IMR-90 (cell line): ENCODE results near the gene ZNF574. TPM values are rescaled to one million over a fixed set of nuclear protein-coding genes. Genes with fewer than 3 reads are reported as not detected.
"Not testable (repeated sequence)": the region's sequence is repeated elsewhere in the genome, so short reads cannot be mapped to it uniquely, and the experiment has no call there.

ENCODE experiments used
- ATAC-seq: fragments of 200-7000 bp; cut with Tn5 transposase; 2 replicates; pipeline ENCODE4 v1.9.1; 2020; ENCODE audit warnings: low read depth, mild to moderate bottlenecking, moderate library complexity
- BruUV-seq: library from RNA; stranded (reverse); fragments of 400-500 nt; replicated peaks from 2 replicates; lab custom pipeline; 2021; lab: Mats Ljungman, UMichigan
- CTCF ChIA-PET: fragments of 300-600 bp; formaldehyde crosslinking; extraction: SDS; loops from one replicate; lab custom pipeline; 2021; ENCODE audit warnings: antibody characterized with exemption; lab: Yijun Ruan, JAX
- POLR2A ChIA-PET: fragments of 300-600 bp; sonication (Branson Sonifier 250); formaldehyde crosslinking; loops from one replicate; lab custom pipeline; 2022; ENCODE audit warnings: antibody characterized with exemption; ENCODE audit not compliant: unreplicated experiment; lab: Charles Lee
- DNase-seq: peaks from one replicate; pipeline ENCODE4 v3.0.0; 2013
- H2AFZ ChIP-seq: replicated peaks from 2 replicates; pipeline ENCODE3; 2013; ENCODE audit warnings: low read length, mild to moderate bottlenecking; ENCODE audit not compliant: poor library complexity
- H2AK5ac ChIP-seq: 2 replicates; pipeline ENCODE4 v1.6.1; 2013; ENCODE audit warnings: low read depth, low read length, inconsistent platforms
- H2AK9ac ChIP-seq: replicated peaks from 2 replicates; pipeline ENCODE3; 2013; ENCODE audit warnings: mild to moderate bottlenecking, low read depth, low read length, moderate library complexity; ENCODE audit not compliant: poor library complexity
- H2BK120ac ChIP-seq: 2 replicates; pipeline ENCODE4 v1.6.1; 2013; ENCODE audit warnings: low read depth, low read length, inconsistent platforms
- H2BK15ac ChIP-seq: 3 replicates; pipeline ENCODE4 v1.6.1; 2013; ENCODE audit warnings: low read depth, low read length, inconsistent platforms
- H2BK20ac ChIP-seq: 2 replicates; pipeline ENCODE4 v1.6.1; 2013; ENCODE audit warnings: low read depth, mild to moderate bottlenecking, inconsistent platforms, low read length, moderate library complexity
- H2BK5ac ChIP-seq: 2 replicates; pipeline ENCODE4 v1.6.1; 2013; ENCODE audit warnings: mild to moderate bottlenecking, low read depth, low read length, inconsistent platforms; ENCODE audit not compliant: poor library complexity, severe bottlenecking
- H3K14ac ChIP-seq: replicated peaks from 2 replicates; pipeline ENCODE4 v1.6.1; 2013; ENCODE audit warnings: low read depth, low read length, inconsistent platforms
- H3K18ac ChIP-seq: 2 replicates; pipeline ENCODE4 v1.6.1; 2013; ENCODE audit warnings: low read depth, low read length, control low read depth
- H3K23ac ChIP-seq: 2 replicates; pipeline ENCODE4 v1.6.1; 2013; ENCODE audit warnings: low read depth, low read length, inconsistent platforms
- H3K27ac ChIP-seq: 2 replicates; pipeline ENCODE4 v1.5.1; 2013; ENCODE audit warnings: mild to moderate bottlenecking, control low read depth, low read length; ENCODE audit not compliant: insufficient read depth
- H3K27me3 ChIP-seq: 2 replicates; pipeline ENCODE4 v1.6.1; 2013; ENCODE audit warnings: low read length; ENCODE audit not compliant: control insufficient read depth, insufficient read depth
- H3K36me3 ChIP-seq: 2 replicates; pipeline ENCODE4 v1.6.1; 2013; ENCODE audit warnings: low read length, mixed read lengths; ENCODE audit not compliant: control insufficient read depth, insufficient read depth
- H3K4ac ChIP-seq: 2 replicates; pipeline ENCODE4 v1.6.1; 2013; ENCODE audit warnings: low read depth, low read length, inconsistent platforms
- H3K4me1 ChIP-seq: 2 replicates; pipeline ENCODE4 v1.6.1; 2013; ENCODE audit warnings: low read length, mixed read lengths; ENCODE audit not compliant: control insufficient read depth, insufficient read depth
- H3K4me2 ChIP-seq: 2 replicates; pipeline ENCODE4 v1.6.1; 2013; ENCODE audit warnings: low read depth, mild to moderate bottlenecking, control low read depth, low read length, moderate library complexity
- H3K4me3 ChIP-seq: 2 replicates; pipeline ENCODE4 v1.5.1; 2013; ENCODE audit warnings: low read depth, mild to moderate bottlenecking, control low read depth, low read length, moderate library complexity; ENCODE audit not compliant: insufficient read depth
- H3K56ac ChIP-seq: 2 replicates; pipeline ENCODE4 v1.6.1; 2013; ENCODE audit warnings: low read length, inconsistent platforms; ENCODE audit not compliant: insufficient read depth; ENCODE audit errors: extremely low read depth
- H3K79me1 ChIP-seq, 2 experiments: 2 replicates each; pipeline ENCODE4 v1.6.1; 2013; ENCODE audit warnings: low read length in 2 of 2, inconsistent platforms in 1 of 2, low read depth in 1 of 2
- H3K9ac ChIP-seq: 2 replicates; pipeline ENCODE4 v1.6.1; 2013; ENCODE audit warnings: low read depth, low read length, control low read depth
- H3K9me1 ChIP-seq: 2 replicates; pipeline ENCODE4 v1.6.1; 2013; ENCODE audit warnings: low read length, inconsistent platforms; ENCODE audit not compliant: insufficient read depth
- H3K9me3 ChIP-seq: 2 replicates; pipeline ENCODE4 v1.6.1; 2013; ENCODE audit warnings: low read length; ENCODE audit not compliant: control insufficient read depth, insufficient read depth
- H4K20me1 ChIP-seq: 2 replicates; pipeline ENCODE4 v1.6.1; 2013; ENCODE audit warnings: low read length, inconsistent platforms; ENCODE audit not compliant: insufficient read depth
- H4K5ac ChIP-seq: 2 replicates; pipeline ENCODE4 v1.6.1; 2013; ENCODE audit warnings: mild to moderate bottlenecking, low read depth, low read length, control low read depth
- H4K8ac ChIP-seq, 2 experiments: 2 replicates each; pipeline ENCODE4 v1.6.1; 2013; ENCODE audit warnings: low read depth in 2 of 2, low read length in 2 of 2, control low read depth in 1 of 2, inconsistent platforms in 1 of 2
- H4K91ac ChIP-seq: 2 replicates; pipeline ENCODE4 v1.6.1; 2013; ENCODE audit warnings: low read depth, low read length, inconsistent platforms; ENCODE audit not compliant: insufficient read depth
- BHLHE40 ChIP-seq: fragments of 150-350 bp; IDR thresholded peaks from 2 replicates; pipeline ENCODE4 v1.6.1; 2016; ENCODE audit warnings: mild to moderate bottlenecking, low read depth, low read length
- CHD1 ChIP-seq: IDR thresholded peaks from 2 replicates; pipeline ENCODE4 v1.6.1; 2012; ENCODE audit warnings: low read depth, low read length, improper control_type of control experiment
- MAFK ChIP-seq: IDR thresholded peaks from 2 replicates; pipeline ENCODE4 v1.6.1; 2012; ENCODE audit warnings: low read depth, low read length, improper control_type of control experiment
- MXI1 ChIP-seq: IDR thresholded peaks from 2 replicates; pipeline ENCODE4 v1.6.1; 2012; ENCODE audit warnings: low read depth, mild to moderate bottlenecking, low read length, moderate library complexity, borderline replicate concordance
- NFE2L2 ChIP-seq: fragments of 150-350 bp; IDR thresholded peaks from 2 replicates; pipeline ENCODE4 v1.6.1; 2016; ENCODE audit warnings: low read depth, mild to moderate bottlenecking, low read length
- POLR2A ChIP-seq: IDR thresholded peaks from 2 replicates; pipeline ENCODE4 v1.6.1; 2012; ENCODE audit warnings: mild to moderate bottlenecking, low read depth, low read length
- WGBS, 2 experiments: methylation state at CpG; one replicate each; pipeline versions ENCODE4 v1.1.5 to v1.1.7; 2013; ENCODE audit warnings: missing lambda C conversion rate in 2 of 2; ENCODE audit not compliant: insufficient read length in 1 of 2; ENCODE audit errors: extremely low coverage in 2 of 2; 5-methylcytosine and 5-hydroxymethylcytosine counted together
- dilution Hi-C: fragments of 300-500 bp; cut with HindIII; formaldehyde crosslinking; loops from one replicate; pipeline ENCODE4 v1.14.3; 2018; ENCODE audit warnings: low sequenced_read_pairs; ENCODE audit not compliant: unreplicated experiment
- in situ Hi-C: fragments of 300-500 bp; cut with MboI; formaldehyde crosslinking; loops from 3 replicates; pipeline ENCODE4 v1.14.3; 2019; ENCODE audit warnings: low sequenced_read_pairs, inconsistent platforms, mixed read lengths
- intact Hi-C: fragments of 100-400 bp; cut with micrococcal nuclease; formaldehyde crosslinking; loops from 2 replicates; pipeline ENCODE4 v1.10.0; 2022
- polyA plus RNA-seq, 3 experiments: library from polyadenylated mRNA; depleted of rRNA; stranded (reverse); fragments of >200 nt; gene quantifications; 2 replicates each; pipeline ENCODE4 v1.2.3, GENCODE V29; 2012; ENCODE audit warnings: low replicate concordance in 1 of 3
- total RNA-seq: library from RNA; depleted of rRNA; stranded (reverse); fragments of >200 nt; gene quantifications from 2 replicates; pipeline ENCODE4 v1.2.3, GENCODE V29; 2012
- TF ChIP-seq, protein P1 (sequence below): conservative IDR thresholded peaks from 2 replicates; pipeline ENCODE4 v1.5.1; 2012; ENCODE audit warnings: mild to moderate bottlenecking, low read depth, low read length, improper control_type of control experiment

The ZNF574 gene
- total and polyA plus RNA-seq, 2 of the 4 experiments (the other 2 are of a cell fraction) = 8.1 to 14.1 TPM

DNA sequence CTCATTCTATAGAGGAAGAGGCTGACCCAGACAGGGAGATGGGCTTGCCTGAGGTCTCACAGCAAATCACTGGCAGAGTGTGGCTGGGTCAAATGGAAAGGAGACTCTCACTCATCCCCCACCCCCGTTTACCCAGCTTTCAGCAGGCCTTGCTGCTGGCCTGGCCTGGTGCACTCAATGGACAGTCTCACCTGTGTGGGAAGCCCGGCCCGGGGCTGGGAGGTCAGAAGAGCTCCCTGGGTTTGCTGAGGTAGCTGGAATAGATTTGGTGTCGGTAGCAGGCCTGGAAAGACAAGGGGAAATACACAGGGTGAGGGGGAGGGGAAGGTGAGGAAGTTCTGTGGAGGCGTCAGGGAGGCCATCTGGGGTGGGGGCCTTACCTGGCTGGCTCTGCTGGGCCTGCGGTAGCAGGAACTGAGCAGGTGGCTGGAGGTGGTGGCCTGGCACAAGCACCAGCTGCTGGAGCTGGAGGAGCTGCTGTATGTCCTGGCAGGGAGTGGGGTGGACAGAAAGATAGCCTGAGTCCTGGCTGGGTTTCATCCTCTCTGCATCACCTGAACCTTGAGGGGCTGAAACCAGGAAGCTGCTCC, 23.5 kb downstream of the ZNF574 start:
- no peaks in the 10 kb centered on the region for H3K9me3 ChIP-seq
- no peaks in the 10 kb centered on the region for H3K36me3 ChIP-seq
- dilution Hi-C loops (no loop called here), in situ Hi-C loops (no loop called here), intact Hi-C loops (no loop called here)
- H3K4me1 ChIP-seq = no peaks in the 10 kb centered on the region
- ATAC-seq = no peak
- H2BK5ac ChIP-seq = no peak overlapping the region
- H3K79me1 ChIP-seq = no peaks in the 10 kb centered on the region
- CTCF ChIA-PET = interaction anchor here (1.1 kb wide), 2 partner anchors 9 to 18 kb away, joined by 3 to 4 read pairs; no protein-coding TSS in a partner anchor
- no peak overlapping the region for H3K56ac ChIP-seq
- H3K9me1 ChIP-seq = no peaks in the 10 kb centered on the region
- no peak overlapping the region for H4K8ac ChIP-seq
- H4K20me1 ChIP-seq = no peaks in the 10 kb centered on the region
- no peak overlapping the region for H3K27ac ChIP-seq
- no peak overlapping the region for H2BK120ac ChIP-seq
- H2BK15ac ChIP-seq = no peak overlapping the region
- no TSS peak for BruUV-seq
- H3K9ac ChIP-seq = no peak overlapping the region
- H2AK9ac ChIP-seq = peak overlapping the region; percentile 19
- no peak overlapping the region for H3K23ac ChIP-seq
- H2AK5ac ChIP-seq = no peak overlapping the region
- no peak overlapping the region for H3K4me3 ChIP-seq
- H3K14ac ChIP-seq = no peak overlapping the region
- H4K5ac ChIP-seq = no peak overlapping the region
- 70% methylated on average over 2 of the region's 6 CpGs; no CpG with 5 or more reads in 1 of the 2 experiments for WGBS, 2 experiments
- no peak overlapping the region for H2BK20ac ChIP-seq
- no peak overlapping the region for H3K4ac ChIP-seq
- DNase-seq = no peak
- no peak overlapping the region for H3K4me2 ChIP-seq
- TF ChIP-seq MAFK (no peak), NFE2L2 (no peak), MXI1 (no peak), CHD1 (no peak), POLR2A (no peak), BHLHE40 (no peak)
- TF ChIP-seq, protein P1, sequence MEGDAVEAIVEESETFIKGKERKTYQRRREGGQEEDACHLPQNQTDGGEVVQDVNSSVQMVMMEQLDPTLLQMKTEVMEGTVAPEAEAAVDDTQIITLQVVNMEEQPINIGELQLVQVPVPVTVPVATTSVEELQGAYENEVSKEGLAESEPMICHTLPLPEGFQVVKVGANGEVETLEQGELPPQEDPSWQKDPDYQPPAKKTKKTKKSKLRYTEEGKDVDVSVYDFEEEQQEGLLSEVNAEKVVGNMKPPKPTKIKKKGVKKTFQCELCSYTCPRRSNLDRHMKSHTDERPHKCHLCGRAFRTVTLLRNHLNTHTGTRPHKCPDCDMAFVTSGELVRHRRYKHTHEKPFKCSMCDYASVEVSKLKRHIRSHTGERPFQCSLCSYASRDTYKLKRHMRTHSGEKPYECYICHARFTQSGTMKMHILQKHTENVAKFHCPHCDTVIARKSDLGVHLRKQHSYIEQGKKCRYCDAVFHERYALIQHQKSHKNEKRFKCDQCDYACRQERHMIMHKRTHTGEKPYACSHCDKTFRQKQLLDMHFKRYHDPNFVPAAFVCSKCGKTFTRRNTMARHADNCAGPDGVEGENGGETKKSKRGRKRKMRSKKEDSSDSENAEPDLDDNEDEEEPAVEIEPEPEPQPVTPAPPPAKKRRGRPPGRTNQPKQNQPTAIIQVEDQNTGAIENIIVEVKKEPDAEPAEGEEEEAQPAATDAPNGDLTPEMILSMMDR = no peak
- no peaks in the 10 kb centered on the region; the same call in 1 of the 2 replicates for H3K27me3 ChIP-seq
- peak overlapping the region; percentile 46 for H2AFZ ChIP-seq
- H3K18ac ChIP-seq = no peak overlapping the region
- POLR2A ChIA-PET = no interaction called here
- no peak overlapping the region for H4K91ac ChIP-seq

DNA sequence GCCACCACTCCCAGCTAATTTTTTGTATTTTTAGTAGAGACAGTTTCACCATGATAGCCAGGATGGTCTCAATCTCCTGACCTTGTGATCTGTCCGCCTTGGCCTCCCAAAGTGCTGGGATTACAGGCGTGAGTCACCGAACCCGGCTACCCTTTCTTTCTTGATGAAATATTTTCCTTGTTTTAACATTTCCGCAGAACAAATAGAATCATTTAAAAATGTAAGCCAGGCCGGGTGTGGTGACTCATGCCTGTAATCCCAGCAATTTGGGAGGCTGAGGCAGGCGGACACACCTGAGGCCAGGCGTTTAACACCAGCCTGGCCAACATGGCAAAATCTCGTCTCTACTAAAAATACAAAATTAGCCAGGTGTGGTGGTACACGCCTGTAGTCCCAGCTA, 24.3 kb downstream of the ZNF574 start:
- H3K9me1 ChIP-seq, CTCF ChIA-PET, ATAC-seq, H2AK5ac ChIP-seq, H3K4me2 ChIP-seq, in situ Hi-C loops, H2BK20ac ChIP-seq, H3K27me3 ChIP-seq, DNase-seq, H3K14ac ChIP-seq, BruUV-seq, H2BK120ac ChIP-seq, H3K4me3 ChIP-seq, H3K18ac ChIP-seq, H2BK15ac ChIP-seq, H2AK9ac ChIP-seq, H3K36me3 ChIP-seq, H2BK5ac ChIP-seq, H3K9ac ChIP-seq, intact Hi-C loops, H3K56ac ChIP-seq, H3K23ac ChIP-seq, H4K5ac ChIP-seq, H4K8ac ChIP-seq, H3K9me3 ChIP-seq, H4K20me1 ChIP-seq, H4K91ac ChIP-seq, POLR2A ChIA-PET, dilution Hi-C loops, H3K27ac ChIP-seq, H3K4me1 ChIP-seq, H2AFZ ChIP-seq, H3K79me1 ChIP-seq, H3K4ac ChIP-seq: not testable (repeated sequence)
- no CpG with 5 or more reads among the region's 10 CpGs for WGBS, 2 experiments
